ENCODE measurements around the gene ZNF66.
"Not testable (repeated sequence)": the region's sequence is repeated elsewhere in the genome, so short reads cannot be mapped to it uniquely, and the experiment has no call there.

ZNF66 gene

DNA sequence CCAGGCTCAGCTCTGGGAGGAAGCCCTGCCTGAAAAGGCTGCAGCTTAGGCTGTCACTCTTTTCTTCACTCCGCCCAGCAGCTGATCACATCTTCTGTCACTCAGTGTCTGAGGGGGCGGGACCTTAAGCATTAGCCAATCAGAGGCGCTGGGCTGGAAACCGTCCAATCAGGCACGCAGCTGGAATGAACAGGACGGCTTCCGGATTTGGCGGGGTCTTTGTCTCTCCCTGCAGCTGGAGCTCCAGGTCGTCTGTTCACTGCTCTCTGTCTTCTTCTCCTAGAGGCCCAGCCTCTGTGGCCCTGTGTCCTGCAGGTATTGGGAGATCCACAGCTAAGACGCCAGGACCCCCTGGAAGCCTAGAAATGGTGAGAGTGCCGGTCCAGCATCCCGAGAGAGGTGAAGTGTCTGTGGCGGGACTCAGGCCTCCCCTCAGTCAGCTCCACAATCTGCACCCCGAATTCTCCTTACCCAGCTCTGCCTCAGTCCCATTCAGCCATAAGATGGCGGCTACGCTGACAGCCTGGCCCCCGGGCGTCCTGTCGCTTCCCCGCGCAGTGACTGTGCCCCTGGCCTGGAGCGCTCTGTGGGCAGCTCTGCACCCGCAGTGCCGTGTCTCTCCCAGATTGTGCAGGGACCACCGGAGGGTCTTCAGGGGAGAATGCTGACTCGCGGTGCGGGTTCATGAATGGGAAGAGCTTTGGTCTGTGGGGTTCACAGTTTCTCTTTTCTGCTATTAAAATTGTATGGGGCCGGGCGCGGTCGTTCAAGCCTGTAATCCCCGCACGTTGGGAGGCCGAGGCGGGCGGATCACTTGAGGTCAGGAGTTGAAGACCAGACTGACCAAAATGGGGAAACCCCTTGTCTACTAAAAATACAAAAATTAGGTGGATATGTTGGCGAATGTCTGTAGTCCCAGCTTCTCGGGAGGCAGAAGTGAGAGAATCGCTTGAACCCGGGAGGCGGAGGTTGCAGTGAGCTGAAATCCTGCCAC, at the start of gene ZNF66:
TSS of gene ZNF66 (plus strand) at position 222 of the 994 bp plus-strand sequence. CDS start at position 366, 144 bp downstream.
- DNase-seq, result peak; percentile 90

DNA sequence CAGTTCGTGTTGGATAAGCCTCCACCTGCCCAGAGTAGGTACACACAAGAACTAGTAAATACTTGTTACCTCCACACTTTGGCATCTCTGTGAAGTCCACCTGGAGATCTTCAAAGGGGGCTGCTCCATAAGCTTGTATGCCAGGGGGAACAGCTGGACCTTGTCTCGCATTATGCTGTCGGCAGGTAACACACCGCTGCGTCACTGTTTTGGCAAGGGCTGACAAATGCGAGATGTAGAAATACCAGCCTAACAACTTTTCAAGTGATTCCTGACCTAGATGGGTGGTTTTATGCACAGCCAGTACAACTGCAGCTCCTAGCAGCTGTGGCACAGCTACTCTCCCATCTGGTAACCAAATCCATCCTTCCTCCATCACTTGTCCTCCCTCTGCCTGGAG, 25.9 kb upstream of the ZNF66 start:
- DNase-seq, result not testable (repeated sequence)

DNA sequence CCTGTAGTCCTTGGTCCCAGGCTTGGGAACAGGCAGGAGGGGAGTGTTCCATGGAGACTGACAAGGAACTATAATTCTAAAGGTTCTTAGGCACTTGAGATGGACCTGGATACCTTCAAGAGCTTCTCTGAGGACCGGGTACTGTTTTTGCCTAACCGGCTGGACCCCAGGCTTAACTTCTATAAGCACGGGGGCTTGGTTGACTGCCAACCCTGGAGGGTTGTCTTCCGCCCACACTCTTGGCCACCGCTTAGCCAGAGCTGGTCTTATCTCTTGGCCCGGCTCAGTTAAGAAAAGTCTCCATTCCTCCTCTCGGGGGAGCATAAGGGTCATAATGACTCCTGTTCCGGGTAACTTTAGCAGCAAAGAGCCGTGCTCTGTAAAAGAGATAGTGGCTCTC, 23.8 kb upstream of the ZNF66 start:
- DNase-seq, result not testable (repeated sequence)

DNA sequence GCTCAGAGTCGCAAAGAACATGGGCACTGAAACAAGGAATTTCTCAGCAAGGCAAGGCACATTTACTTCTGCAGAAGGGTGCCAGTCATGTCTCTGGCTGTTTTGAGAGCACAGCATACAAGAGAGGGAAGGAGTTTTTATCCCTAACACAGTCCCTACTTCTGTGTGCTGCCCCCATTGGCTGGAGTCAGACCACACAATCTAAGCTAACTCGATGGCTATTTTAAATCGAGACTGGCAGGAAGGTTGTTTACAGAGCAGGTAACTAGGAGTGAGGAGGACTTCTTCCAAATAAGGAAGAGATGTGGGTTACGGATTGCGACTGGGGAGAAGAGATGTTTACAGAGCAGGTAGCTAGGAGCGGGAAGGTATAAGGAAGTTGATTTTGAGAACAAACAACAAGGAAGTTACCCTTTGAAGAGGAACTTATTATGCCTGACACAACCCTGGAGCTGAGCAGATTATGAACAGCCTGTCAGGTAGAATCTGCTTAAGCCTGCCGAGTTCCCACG, 6.8 kb upstream of the ZNF66 start:
- DNase-seq, result not testable (repeated sequence)

DNA sequence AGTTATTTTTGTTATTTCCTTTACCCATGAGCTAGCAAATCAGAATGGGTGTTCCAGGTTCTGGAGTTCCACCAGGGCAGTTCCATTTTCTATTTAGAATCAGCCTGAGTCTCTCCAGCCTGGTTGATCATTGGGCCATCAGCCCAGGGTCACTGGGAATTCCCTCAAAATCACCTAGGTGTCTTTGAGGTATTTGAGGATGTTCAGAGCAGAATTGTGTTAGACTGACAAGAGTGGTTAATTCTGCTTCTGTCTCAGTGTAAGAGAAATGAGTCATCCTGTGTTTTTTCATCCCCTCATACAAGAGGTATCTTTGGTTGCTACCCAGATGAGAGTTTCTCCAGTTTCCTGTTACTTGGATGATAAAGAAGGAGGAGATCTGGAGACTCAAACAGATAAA, 11.7 kb downstream of the ZNF66 start:
- DNase-seq, result no peak

DNA sequence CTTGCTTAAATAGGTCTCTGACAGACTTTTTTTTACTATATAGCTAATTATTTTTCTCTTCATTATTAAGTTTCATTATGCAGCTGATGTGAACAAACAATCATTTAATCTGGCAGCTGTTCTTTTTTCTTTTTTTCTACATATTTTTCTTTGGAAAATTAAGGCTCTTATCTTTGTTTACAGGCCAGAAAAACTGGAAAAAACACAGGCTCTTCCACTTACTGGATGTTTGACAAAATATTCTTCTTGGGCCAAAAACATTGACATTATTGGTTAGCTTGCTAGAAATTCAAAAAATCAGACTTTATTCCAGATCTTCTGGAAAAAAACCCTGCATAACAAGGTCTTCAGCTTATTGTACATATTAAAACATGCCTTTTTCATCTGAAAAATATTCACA, 15.7 kb downstream of the ZNF66 start:
- DNase-seq, result no peak

DNA sequence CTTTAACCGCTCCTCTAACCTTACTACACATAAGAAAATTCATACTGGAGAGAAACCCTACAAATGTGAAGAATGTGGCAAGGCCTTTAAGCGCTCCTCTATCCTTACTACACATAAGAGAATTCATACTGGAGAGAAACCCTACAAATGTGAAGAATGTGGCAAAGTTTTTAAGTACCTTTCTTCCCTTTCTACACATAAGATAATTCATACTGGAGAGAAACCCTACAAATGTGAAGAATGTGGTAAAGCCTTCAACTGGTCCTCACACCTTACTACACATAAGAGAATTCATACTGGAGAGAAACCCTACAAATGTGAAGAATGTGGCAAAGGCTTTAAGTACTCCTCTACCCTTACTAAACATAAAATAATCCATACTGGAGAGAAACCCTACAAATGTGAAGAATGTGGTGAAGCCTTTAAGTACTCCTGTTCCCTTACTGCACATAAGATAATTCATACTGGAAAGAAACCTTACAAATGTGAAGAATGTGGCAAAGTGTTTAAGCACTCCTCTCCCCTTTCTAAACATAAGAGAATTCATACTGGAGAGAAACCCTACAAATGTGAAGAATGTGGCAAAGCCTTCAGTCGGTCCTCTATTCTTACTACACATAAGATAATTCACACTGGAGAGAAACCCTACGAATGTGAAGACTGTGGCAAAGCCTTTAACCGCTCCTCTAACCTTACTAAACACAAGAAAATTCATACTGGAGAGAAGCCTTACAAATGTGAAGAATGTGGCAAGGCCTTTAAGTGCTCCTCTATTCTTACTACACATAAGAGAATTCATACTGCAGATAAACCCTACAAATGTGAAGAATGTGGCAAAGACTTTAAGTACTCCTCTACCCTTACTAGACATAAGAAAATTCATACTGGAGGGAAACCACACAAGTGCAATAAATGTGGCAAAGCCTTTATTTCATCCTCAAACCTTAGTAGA, 30.5 kb downstream of the ZNF66 start:
- not testable (repeated sequence) for DNase-seq

DNA sequence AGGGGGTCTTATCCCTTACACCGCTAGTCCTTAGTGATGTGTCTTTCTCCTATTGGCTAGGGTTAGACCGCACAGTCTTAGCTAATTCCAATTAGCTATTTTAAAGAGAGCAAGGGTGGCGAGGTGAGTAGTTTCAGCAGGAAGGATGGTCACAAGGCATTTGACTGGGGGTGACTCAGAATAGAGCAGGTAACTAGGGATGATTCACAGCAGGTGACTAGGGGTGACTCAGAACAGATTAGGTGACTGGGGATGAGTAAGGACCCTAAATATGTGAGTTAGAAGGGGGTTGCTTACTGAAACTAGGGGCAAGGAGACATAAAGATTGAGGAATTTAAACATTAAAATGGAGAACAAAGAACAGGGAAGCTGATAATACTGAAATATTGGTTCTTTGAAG, 64.3 kb downstream of the ZNF66 start:
- no peak for DNase-seq

Data from NCI-H510A (cell line).